ENCODE results near the gene ALPP.
"Not testable (repeated sequence)": the region's sequence is repeated elsewhere in the genome, so short reads cannot be mapped to it uniquely, and the experiment has no call there.

The ALPP gene

GRCh38 chr2:232364806-232365594 lies 13.6 kb upstream of the ALPP start:
- DNase-seq = not testable (repeated sequence)

GRCh38 chr2:232365621-232366321 lies 12.8 kb upstream of the ALPP start:
- peak; percentile 69 for DNase-seq

- DNase-seq = not testable (repeated sequence)
These were observed 12.1 kb upstream of the ALPP start for GRCh38 chr2:232366461-232366860.

GRCh38 chr2:232367016-232367415 lies 11.5 kb upstream of the ALPP start:
- no peak for DNase-seq

- DNase-seq = peak; percentile 43
These were observed 10.8 kb upstream of the ALPP start for GRCh38 chr2:232367591-232368233.

GRCh38 chr2:232368311-232368731 lies 10.2 kb upstream of the ALPP start:
- DNase-seq = no peak

- DNase-seq = no peak
These were observed 9.2 kb upstream of the ALPP start for GRCh38 chr2:232369126-232369951.

- not testable (repeated sequence) for DNase-seq
These were observed 8.5 kb upstream of the ALPP start for GRCh38 chr2:232370007-232370406.

GRCh38 chr2:232372231-232373208 lies 6.0 kb upstream of the ALPP start:
- no peak for DNase-seq

GRCh38 chr2:232374356-232374755 lies 4.2 kb upstream of the ALPP start:
- no peak for DNase-seq

- DNase-seq = no peak
These were observed 3.4 kb upstream of the ALPP start for GRCh38 chr2:232375164-232375563.

- no peak for DNase-seq
These were observed 2.3 kb upstream of the ALPP start for GRCh38 chr2:232376260-232376659.

GRCh38 chr2:232376713-232377112 lies 1.8 kb upstream of the ALPP start:
- DNase-seq = no peak

GRCh38 chr2:232377319-232377718 lies 1.2 kb upstream of the ALPP start:
- no peak for DNase-seq

- no peak for DNase-seq
These were observed 463 bp upstream of the ALPP start for GRCh38 chr2:232377841-232378734.

GRCh38 chr2:232379610-232380590 lies 1.3 kb downstream of the ALPP start:
- not testable (repeated sequence) for DNase-seq

GRCh38 chr2:232381204-232382031 lies 2.9 kb downstream of the ALPP start:
- peak; percentile 21 for DNase-seq

Data from NCI-H82 (cell line).